ENCODE data around the gene VEGFD.

GRCh38 chrX:15299941-15300851, 84.0 kb downstream of the VEGFD start:
- TF ChIP-seq SNAI2 (CRISPR knock-in tag; IDR thresholded peaks at IDR 0.05) (no peak), CSDC2 (CRISPR knock-in tag; IDR thresholded peaks at IDR 0.05) (no peak), RARB (CRISPR knock-in tag; IDR thresholded peaks at IDR 0.05) (no peak)

Measured in SK-N-SH treated with all-trans-retinoic acid at 6 μM for 48 hours (cell line).